ENCODE measurements around the gene C1QTNF6.

The C1QTNF6 gene

GRCh38 chr22:37193629-37194191 is 5.7 kb upstream of the C1QTNF6 start:
- no peak for TF ChIP-seq CTCF (IDR thresholded peaks at IDR 0.05; ENCODE audit: borderline replicate concordance, insufficient read depth, low read depth, low read length)
- H3K4me3 ChIP-seq (ENCODE audit: low read depth, low read length) = no peak overlapping the region

- H3K4me3 ChIP-seq (ENCODE audit: low read depth, low read length) = no peak overlapping the region
- TF ChIP-seq CTCF (IDR thresholded peaks at IDR 0.05; ENCODE audit: borderline replicate concordance, insufficient read depth, low read depth, low read length) = no peak
Measured at GRCh38 chr22:37192741-37193140, 4.7 kb upstream of the C1QTNF6 start.

DNA sequence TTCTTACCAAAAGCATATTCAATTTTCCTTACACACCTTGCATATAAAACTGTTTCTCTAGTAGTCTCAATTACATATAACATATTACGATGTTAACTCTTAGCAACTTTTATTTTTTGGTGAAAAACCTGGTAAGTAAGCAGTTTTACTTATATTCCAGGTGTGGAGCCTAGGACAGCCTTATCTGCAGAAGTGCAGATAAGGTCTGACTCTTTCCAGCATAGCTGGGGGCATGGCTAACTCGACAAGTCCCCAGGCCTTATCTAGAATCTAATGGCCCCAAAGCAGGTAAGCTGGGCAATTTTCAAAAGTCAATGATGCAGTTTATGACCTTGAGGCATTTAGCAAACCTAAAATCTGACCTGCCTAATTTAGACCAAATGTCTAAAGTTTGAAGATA is 4.2 kb upstream of the C1QTNF6 start:
- H3K4me3 ChIP-seq (ENCODE audit: low read depth, low read length) = no peak overlapping the region
- no peak for TF ChIP-seq CTCF (IDR thresholded peaks at IDR 0.05; ENCODE audit: borderline replicate concordance, insufficient read depth, low read depth, low read length)

- TF ChIP-seq CTCF (IDR thresholded peaks at IDR 0.05; ENCODE audit: borderline replicate concordance, insufficient read depth, low read depth, low read length) = no peak
- no peak overlapping the region for H3K4me3 ChIP-seq (ENCODE audit: low read depth, low read length)
Measured at GRCh38 chr22:37190262-37190780, 2.3 kb upstream of the C1QTNF6 start.

DNA sequence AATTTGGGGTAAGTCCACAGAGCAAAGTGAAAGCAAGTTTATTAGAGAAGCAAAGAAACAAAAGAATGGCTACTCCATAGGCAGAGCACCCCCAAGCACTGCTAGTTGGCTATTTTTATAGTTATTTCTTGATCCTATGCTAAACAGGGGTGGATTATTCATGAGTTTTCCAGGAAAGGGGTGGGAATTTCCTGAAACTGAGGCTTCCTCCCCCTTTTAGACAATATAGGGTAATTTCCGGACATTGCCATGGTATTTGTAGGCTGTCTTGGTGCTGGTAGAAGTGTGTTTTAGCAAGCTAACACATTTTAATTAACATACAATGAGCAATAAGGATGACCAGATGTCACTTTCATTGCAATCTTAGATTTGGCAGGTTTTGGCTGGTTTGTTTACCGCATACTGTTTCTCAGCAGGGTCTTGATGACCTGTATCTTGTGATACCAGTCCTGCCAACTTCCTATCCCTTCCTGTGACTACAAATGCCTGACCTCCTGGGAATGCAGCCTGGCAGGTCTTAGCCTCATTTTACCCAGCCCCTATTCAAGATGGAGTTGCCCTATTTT is 937 bp upstream of the C1QTNF6 start:
- TF ChIP-seq CTCF (IDR thresholded peaks at IDR 0.05; ENCODE audit: borderline replicate concordance, insufficient read depth, low read depth, low read length) = no peak
- no peak overlapping the region for H3K4me3 ChIP-seq (ENCODE audit: low read depth, low read length)

DNA sequence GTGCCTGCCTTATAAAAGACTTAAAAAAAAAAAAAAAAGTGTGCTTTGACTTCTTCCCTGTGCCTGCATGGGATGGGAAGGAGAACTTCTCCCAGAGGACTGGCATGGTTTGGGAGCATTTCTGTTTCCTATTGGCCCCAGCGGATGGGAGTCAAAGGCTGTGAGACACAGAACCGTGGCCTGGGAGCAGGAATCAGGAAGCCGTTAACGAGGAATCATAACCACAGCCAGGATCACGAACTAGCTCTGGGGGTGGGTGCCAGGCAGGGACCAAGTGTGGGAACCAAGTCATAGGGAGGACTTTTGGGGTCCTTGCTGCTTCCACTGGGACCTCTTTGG is 526 bp downstream of the C1QTNF6 start:
- TF ChIP-seq CTCF (IDR thresholded peaks at IDR 0.05; ENCODE audit: borderline replicate concordance, insufficient read depth, low read depth, low read length) = no peak
- no peak overlapping the region for H3K4me3 ChIP-seq (ENCODE audit: low read depth, low read length)

GRCh38 chr22:37186997-37187522 is 987 bp downstream of the C1QTNF6 start:
- H3K4me3 ChIP-seq (ENCODE audit: low read depth, low read length) = no peak overlapping the region

More at GRCh38 chr22:37186997-37187522, 987 bp downstream of the C1QTNF6 start:
- no peak for TF ChIP-seq CTCF (IDR thresholded peaks at IDR 0.05; ENCODE audit: borderline replicate concordance, insufficient read depth, low read depth, low read length)
